K562 (cell line): ENCODE data around the gene FXYD4. TPM values are rescaled to one million over a fixed set of nuclear protein-coding genes. Genes with fewer than 3 reads are reported as not detected.

ENCODE experiments used
- ATAC-seq: fragments of 200-7000 bp; cut with Tn5 transposase; 3 replicates; pipeline ENCODE4 v1.9.1; 2020; ENCODE audit warnings: moderate library complexity
- BruUV-seq: library from RNA; stranded (reverse); fragments of 400-500 nt; replicated peaks from 2 replicates; lab custom pipeline; 2021; lab: Mats Ljungman, UMichigan
- CTCF ChIA-PET: fragments of 300-600 bp; formaldehyde crosslinking; extraction: SDS; loops from one replicate; lab custom pipeline; 2021; ENCODE audit warnings: low intra/inter-chr PET ratio; lab: Yijun Ruan, JAX
- POLR2A ChIA-PET: fragments of 300-600, 350-650 bp; sonication (Branson Sonifier 250); formaldehyde crosslinking; extraction: SDS; loops from one replicate; lab custom pipeline; 2021; ENCODE audit warnings: antibody characterized with exemption, inconsistent platforms; lab: Yijun Ruan, JAX
- DNase-seq, 4 experiments: peaks; one replicate each; pipeline versions ENCODE4 v3.0.0 to v3.0.0-alpha.2; 2011 to 2018; ENCODE audit warnings: low spot score in 3 of 4, mixed read lengths in 3 of 4; ENCODE audit errors: extremely low read depth in 1 of 4
- FAIRE-seq: peaks from 2 replicates; lab custom pipeline; 2011; peaks lifted over from hg19 to GRCh38; lab: Jason Lieb, UNC
- H2AFZ ChIP-seq: 2 replicates; pipeline ENCODE4 v1.6.0; 2011; ENCODE audit warnings: low read depth, low read length, control low read depth, inconsistent platforms
- H3K27ac ChIP-seq: fragments of 200-600 bp; 3 replicates; pipeline ENCODE4 v1.8.0; 2011; ENCODE audit warnings: low read depth, mild to moderate bottlenecking, control low read depth, inconsistent platforms, low read length, moderate library complexity, mixed read lengths; ENCODE audit errors: extremely low read depth
- H3K27me3 ChIP-seq, 2 experiments: fragments of 300-600 bp in 1 of 2; 2 replicates in 1 of 2; 3 replicates in 1 of 2; pipeline versions ENCODE4 v1.6.0 to v1.8.0; 2011; ENCODE audit warnings: inconsistent platforms in 2 of 2, low read length in 2 of 2, mild to moderate bottlenecking in 1 of 2, mixed read lengths in 1 of 2, moderate library complexity in 1 of 2; ENCODE audit not compliant: control insufficient read depth in 2 of 2, insufficient read depth in 2 of 2
- H3K36me3 ChIP-seq: fragments of 300-600 bp; 3 replicates; pipeline ENCODE4 v1.8.0; 2011; ENCODE audit warnings: mild to moderate bottlenecking, low read length, inconsistent platforms; ENCODE audit not compliant: control insufficient read depth, insufficient read depth
- H3K4me1 ChIP-seq, 2 experiments: fragments of 200-600 bp in 1 of 2; replicated peaks in 1 of 2; 2 replicates in 1 of 2; 3 replicates in 1 of 2; pipeline versions ENCODE4 v1.5.1 to v1.8.0; 2011; ENCODE audit warnings: inconsistent platforms in 2 of 2, low read length in 2 of 2, mild to moderate bottlenecking in 1 of 2, mixed read lengths in 1 of 2, moderate library complexity in 1 of 2; ENCODE audit not compliant: control insufficient read depth in 2 of 2, insufficient read depth in 2 of 2
- H3K4me2 ChIP-seq: 2 replicates; pipeline ENCODE4 v1.6.1; 2011; ENCODE audit warnings: low read length, control low read depth, inconsistent platforms, mixed read lengths; ENCODE audit not compliant: insufficient read depth
- H3K4me3 ChIP-seq: fragments of 200-600 bp; sonication (generic), shearing (Covaris generic); 2 replicates; pipeline ENCODE4 v1.5.1; 2016; ENCODE audit warnings: control low read depth, inconsistent platforms
- H3K79me2 ChIP-seq: fragments of 200-600 bp; 3 replicates; pipeline ENCODE4 v1.8.0; 2011; ENCODE audit warnings: low read length, inconsistent platforms; ENCODE audit not compliant: control insufficient read depth, insufficient read depth
- H3K9ac ChIP-seq, 2 experiments: 2 replicates each; pipeline versions ENCODE4 v1.6.0 to v1.6.1; 2011; ENCODE audit warnings: low read depth in 2 of 2, low read length in 2 of 2, control low read depth in 1 of 2, inconsistent platforms in 1 of 2, mild to moderate bottlenecking in 1 of 2, mixed read lengths in 1 of 2; ENCODE audit not compliant: insufficient read depth in 1 of 2
- H3K9me1 ChIP-seq: one replicate; pipeline ENCODE4 v1.6.0; 2011; ENCODE audit warnings: inconsistent platforms, mild to moderate bottlenecking, low read length, moderate library complexity; ENCODE audit not compliant: control insufficient read depth, insufficient read depth
- H3K9me3 ChIP-seq: replicated peaks from 2 replicates; pipeline ENCODE4 v1.5.1; 2011; ENCODE audit warnings: low read depth, low read length, inconsistent platforms; ENCODE audit not compliant: control insufficient read depth, insufficient read depth
- H4K20me1 ChIP-seq: replicated peaks from 2 replicates; pipeline ENCODE4 v1.6.1; 2011; ENCODE audit warnings: low read length, inconsistent platforms, mixed read lengths; ENCODE audit not compliant: control insufficient read depth, insufficient read depth
- ARID2 ChIP-seq: fragments of 450-650 bp; IDR thresholded peaks from 2 replicates; pipeline ENCODE4 v1.6.1; 2017; ENCODE audit warnings: antibody characterized with exemption, mild to moderate bottlenecking
- ASH1L ChIP-seq: fragments of 450-650 bp; IDR thresholded peaks from 2 replicates; pipeline ENCODE4 v1.6.1; 2018; ENCODE audit warnings: borderline replicate concordance, mild to moderate bottlenecking, low read depth; ENCODE audit not compliant: partially characterized antibody
- ATF6 ChIP-seq: sonication (generic); formaldehyde crosslinking; IDR thresholded peaks from 2 replicates; pipeline ENCODE4 v1.4.0; 2020; ENCODE audit warnings: mild to moderate bottlenecking, missing genetic modification reagents
- BRD4 ChIP-seq: fragments of 200-600 bp; sonication (generic); IDR thresholded peaks from 2 replicates; pipeline ENCODE4 v1.6.1; 2017; ENCODE audit warnings: inconsistent platforms
- CC2D1A ChIP-seq: fragments of 450-650 bp; IDR thresholded peaks from 2 replicates; pipeline ENCODE4 v1.6.1; 2017; ENCODE audit warnings: mild to moderate bottlenecking
- CCNT2 ChIP-seq: IDR thresholded peaks from 2 replicates; pipeline ENCODE4 v1.6.1; 2011; ENCODE audit warnings: borderline replicate concordance, low read depth, mild to moderate bottlenecking, moderate library complexity, mixed read lengths, low read length; ENCODE audit not compliant: insufficient read length; ENCODE audit errors: extremely low read depth
- HMG20B ChIP-seq: fragments of 250-450 bp; sonication (Bioruptor Pico); IDR thresholded peaks from 2 replicates; pipeline ENCODE4 v1.5.0; 2021; ENCODE audit warnings: mild to moderate bottlenecking
- JUNB ChIP-seq: fragments of 450-650 bp; formaldehyde crosslinking; conservative IDR thresholded peaks from 2 replicates; pipeline ENCODE4 v1.4.0; 2020; ENCODE audit warnings: mild to moderate bottlenecking
- KAT8 ChIP-seq: fragments of 450-650 bp; IDR thresholded peaks from 2 replicates; pipeline ENCODE4 v1.6.1; 2016; ENCODE audit warnings: low read depth, mild to moderate bottlenecking
- KDM4B ChIP-seq, 2 experiments: fragments of 450-650 bp in 1 of 2; sonication (generic) in 1 of 2; IDR thresholded peaks; 2 replicates each; pipeline ENCODE4 v1.6.1; 2016 to 2017; ENCODE audit warnings: borderline replicate concordance in 2 of 2, antibody characterized with exemption in 1 of 2, low read depth in 1 of 2, mild to moderate bottlenecking in 1 of 2
- NFE2L1 ChIP-seq: fragments of 450-650 bp; IDR thresholded peaks from 2 replicates; pipeline ENCODE4 v1.6.1; 2016; ENCODE audit warnings: missing genetic modification characterization, low read depth, mild to moderate bottlenecking, missing compliant biosample characterization, moderate library complexity, borderline replicate concordance
- NFIX ChIP-seq: fragments of 250-450 bp; sonication (Bioruptor Pico); IDR thresholded peaks from 2 replicates; pipeline ENCODE4 v1.4.0; 2020; ENCODE audit warnings: low read depth, mild to moderate bottlenecking, moderate library complexity
- RBFOX2 ChIP-seq: fragments of 200-400 bp; formaldehyde crosslinking; IDR thresholded peaks from 2 replicates; pipeline ENCODE4 v1.6.1; 2017; ENCODE audit warnings: low read depth, mild to moderate bottlenecking, low read length, moderate library complexity
- ZNF3 ChIP-seq: fragments of 250-450 bp; sonication (Bioruptor Pico); IDR thresholded peaks from 2 replicates; pipeline ENCODE4 v1.5.0; 2021; ENCODE audit warnings: mild to moderate bottlenecking, moderate library complexity
- ZNF583 ChIP-seq: fragments of 250-450 bp; sonication (Bioruptor Pico); IDR thresholded peaks from 2 replicates; pipeline ENCODE4 v1.4.0; 2020
- ZZZ3 ChIP-seq: fragments of 450-650 bp; IDR thresholded peaks from 2 replicates; pipeline ENCODE4 v1.6.1; 2016; ENCODE audit warnings: antibody characterized with exemption, mild to moderate bottlenecking, moderate library complexity
- WGBS: fragments of 100-300 bp; shearing (Covaris generic); methylation state at CpG from one replicate; pipeline ENCODE4 v1.1.6; 2016; ENCODE audit warnings: low coverage, mixed read lengths; ENCODE audit not compliant: insufficient coverage; ENCODE audit errors: missing lambda C conversion rate; 5-methylcytosine and 5-hydroxymethylcytosine counted together
- in situ Hi-C: fragments of 300-500 bp; cut with MboI; formaldehyde crosslinking; loops from 4 replicates; pipeline ENCODE4 v1.15.0; 2018; ENCODE audit warnings: inconsistent platforms, mixed read lengths
- intact Hi-C: fragments of 100-400 bp; cut with micrococcal nuclease; formaldehyde crosslinking; loops from 2 replicates; pipeline ENCODE4 v1.14.2; 2022
- polyA plus RNA-seq, 8 experiments: library from polyadenylated mRNA; depleted of rRNA in 4 of 8; stranded (reverse) in 5 of 8; unstranded in 3 of 8; fragments of >200 nt; fragmentation: Nextera tagmentation in 2 of 8; fragmentation: Illumina TruSeq in 1 of 8; extraction: Ambion mirVana in 2 of 8; extraction: Trizol in 1 of 8; gene quantifications; 2 replicates each; pipeline versions ENCODE4 v1.2.1 to v1.2.3, GENCODE V29; 2011 to 2014; ENCODE audit warnings: inconsistent platforms in 1 of 8, missing spikeins in 1 of 8
- total RNA-seq, 7 experiments: library from RNA; depleted of rRNA in 6 of 7; stranded (reverse); fragments of >200 nt in 6 of 7; fragmentation: Illumina TruSeq in 2 of 7; extraction: Trizol in 2 of 7; gene quantifications; 2 replicates each; pipeline versions ENCODE4 v1.2.1 to v1.2.3, GENCODE V29; 2011 to 2021; ENCODE audit warnings: low replicate concordance in 1 of 7

Gene FXYD4
- total and polyA plus RNA-seq, 9 of the 15 experiments (the other 6 are each of a cell fraction or from before 2014, with no cell fraction given), result not detected

GRCh38 chr10:43336061-43336460, 35.4 kb upstream of the FXYD4 start (continued):
- TF ChIP-seq RBFOX2 (no peak), CCNT2 (no peak), HMG20B (CRISPR knock-in tag) (no peak)

DNA sequence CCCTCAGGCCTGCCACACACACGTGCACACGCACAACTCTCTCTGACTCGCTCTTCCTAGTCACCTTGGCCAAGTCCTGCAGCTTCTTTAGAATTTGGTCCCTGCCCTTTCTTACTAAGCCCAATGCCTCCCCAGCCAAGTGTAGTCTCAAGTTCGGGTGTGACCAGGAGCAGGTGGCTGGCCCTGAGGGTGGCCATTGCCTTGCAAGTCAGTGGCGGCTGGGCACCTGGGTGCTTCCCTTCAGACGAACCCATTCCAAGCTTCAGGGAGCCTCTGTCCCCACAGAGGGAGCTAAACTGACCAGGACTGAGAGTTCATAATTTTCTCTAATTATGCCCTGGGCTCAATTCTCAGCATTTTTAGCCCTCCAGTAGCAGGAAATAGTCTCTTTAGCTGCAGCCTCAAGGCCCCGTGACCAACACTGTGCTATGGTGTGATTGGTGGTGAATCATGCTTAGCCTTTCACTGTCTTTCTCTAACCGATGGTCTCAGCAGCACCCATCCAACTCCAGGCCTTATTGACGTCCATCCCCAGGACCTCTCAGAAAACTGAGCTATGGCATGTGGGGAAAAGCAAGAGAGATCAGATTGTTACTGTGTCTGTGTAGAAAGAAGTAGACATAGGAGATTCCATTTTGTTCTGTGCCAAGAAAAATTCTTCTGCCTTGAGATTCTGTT, 34.7 kb upstream of the FXYD4 start:
- Histone ChIP-seq H3K4me1 (peaks cover 5 to 7% of the 10 kb centered on the region in 2 experiments; a peak in 3 of 5 replicates), H3K79me2 (no peaks in the 10 kb centered on the region), H3K27me3 (peaks cover 61 to 72% of the 10 kb centered on the region in 2 experiments), H3K4me2 (no peak overlapping the region), H4K20me1 (no peaks in the 10 kb centered on the region), H3K36me3 (no peaks in the 10 kb centered on the region), H3K27ac (no peak overlapping the region), H3K9me3 (no peaks in the 10 kb centered on the region), H3K9ac (no peak overlapping the region), H2AFZ (no peak overlapping the region), H3K4me3 (no peak overlapping the region), H3K9me1 (no peaks in the 10 kb centered on the region)
- CTCF ChIA-PET, result no interaction called here
- FAIRE-seq, result no peak
- POLR2A ChIA-PET, result no interaction called here
- DNase-seq, result no peak
- ATAC-seq, result no peak
- BruUV-seq, result no TSS peak
- WGBS, result 5% methylated on average over 9 of the region's 9 CpGs
- in situ Hi-C loops, result no loop called here
- TF ChIP-seq CC2D1A, result no peak
- no peak for TF ChIP-seq ZZZ3
- no peak for TF ChIP-seq KDM4B (IDR thresholded peaks at IDR 0.05; ENCODE audit: borderline replicate concordance in 2 of 2, low read depth in 1 of 2)
- TF ChIP-seq KAT8, result no peak
- no peak for TF ChIP-seq NFIX (CRISPR knock-in tag)
- TF ChIP-seq ZNF3 (CRISPR knock-in tag), result no peak
- no peak for TF ChIP-seq BRD4
- TF ChIP-seq JUNB (CRISPR knock-in tag), result no peak
- TF ChIP-seq ZNF583, result no peak
- no peak for TF ChIP-seq ASH1L
- TF ChIP-seq ARID2, result no peak
- no peak for TF ChIP-seq ATF6 (CRISPR knock-in tag)
- TF ChIP-seq NFE2L1 (tag), result no peak
- intact Hi-C loops, result no loop called here
